Limb (tissue), 2 donors: ENCODE results near the gene IGF2BP3.
"Not testable (repeated sequence)": the region's sequence is repeated elsewhere in the genome, so short reads cannot be mapped to it uniquely, and the experiment has no call there.

Source experiments
- DNase-seq, 2 donors: peaks; one replicate each; pipeline ENCODE4 v3.0.0-alpha.2; 2016; ENCODE audit errors: extremely low spot score in 2 of 2

Gene IGF2BP3

DNA sequence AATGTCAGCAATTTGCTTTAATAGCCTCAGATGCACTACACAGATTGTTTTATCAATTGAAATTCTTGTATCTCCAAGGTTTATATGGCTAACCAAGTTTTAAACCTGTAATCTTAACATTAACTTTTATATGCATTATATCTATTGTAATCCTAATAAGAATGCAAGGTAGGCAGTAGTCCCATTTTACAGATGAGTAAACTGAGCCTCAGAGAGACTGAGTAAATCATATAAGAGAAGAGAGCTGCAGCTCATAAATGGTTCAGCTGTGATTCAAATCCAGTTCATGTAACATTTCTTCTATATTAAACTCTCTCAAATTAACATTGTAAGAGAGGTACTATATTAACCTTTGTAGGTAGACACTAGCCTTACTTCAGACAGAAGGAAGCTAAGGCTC is 127.2 kb downstream of the IGF2BP3 start:
- no peak for DNase-seq

DNA sequence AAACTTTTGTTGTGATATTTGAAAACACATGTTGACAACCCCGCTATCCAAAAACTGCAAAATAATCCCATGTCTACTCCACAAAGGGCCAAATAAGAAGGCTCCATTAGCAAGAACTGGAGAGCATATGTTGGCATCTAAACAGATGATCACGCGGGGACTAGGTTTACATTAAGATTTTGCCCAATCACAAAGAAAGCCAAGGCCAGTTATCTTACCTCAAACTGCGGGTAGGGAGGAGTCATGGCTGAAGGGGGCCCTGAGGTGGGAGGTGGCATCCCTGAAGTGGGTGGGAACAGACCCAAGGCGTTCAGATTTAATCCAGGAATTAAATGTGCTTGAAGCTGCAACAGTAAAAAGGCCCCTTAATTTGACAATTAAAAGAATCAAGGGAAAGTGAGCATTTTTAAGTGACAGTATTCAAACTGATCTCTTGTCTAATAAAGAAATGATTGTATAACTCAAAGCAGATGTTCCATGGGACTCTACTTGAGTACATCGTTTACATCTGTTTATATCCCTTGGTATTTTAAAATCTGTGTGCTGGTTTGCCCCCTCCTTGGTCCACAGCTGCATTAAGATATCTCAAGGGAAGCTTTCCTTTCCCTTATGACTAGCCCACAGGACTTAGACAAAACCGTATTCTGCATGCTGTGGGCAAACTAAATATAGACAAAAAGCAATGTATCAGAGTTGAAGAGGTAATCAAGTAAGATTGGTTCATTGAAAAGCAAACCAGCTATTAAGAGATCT is 128.3 kb downstream of the IGF2BP3 start:
- DNase-seq: no peak

GRCh38 chr7:23338863-23339262 is 131.4 kb downstream of the IGF2BP3 start:
- no peak for DNase-seq

DNA sequence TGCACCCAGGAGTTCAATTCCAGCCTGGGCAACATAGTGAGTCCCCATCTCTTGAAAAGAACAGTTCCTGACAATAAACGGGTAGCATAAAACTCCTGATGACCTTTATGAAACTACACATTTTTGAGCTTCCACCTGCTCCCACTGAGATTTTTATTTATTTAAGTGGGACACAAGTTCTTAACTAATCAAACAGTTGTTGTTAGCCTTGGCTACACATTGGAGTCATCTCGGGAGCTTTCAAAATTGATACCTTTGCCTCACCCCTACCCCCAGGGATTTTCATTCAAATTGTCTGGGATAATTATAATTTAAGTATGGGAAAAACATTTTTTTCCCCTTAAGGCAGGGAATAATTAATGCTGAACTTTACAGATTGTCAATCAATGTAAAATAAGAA is 131.9 kb downstream of the IGF2BP3 start:
- no peak for DNase-seq

DNA sequence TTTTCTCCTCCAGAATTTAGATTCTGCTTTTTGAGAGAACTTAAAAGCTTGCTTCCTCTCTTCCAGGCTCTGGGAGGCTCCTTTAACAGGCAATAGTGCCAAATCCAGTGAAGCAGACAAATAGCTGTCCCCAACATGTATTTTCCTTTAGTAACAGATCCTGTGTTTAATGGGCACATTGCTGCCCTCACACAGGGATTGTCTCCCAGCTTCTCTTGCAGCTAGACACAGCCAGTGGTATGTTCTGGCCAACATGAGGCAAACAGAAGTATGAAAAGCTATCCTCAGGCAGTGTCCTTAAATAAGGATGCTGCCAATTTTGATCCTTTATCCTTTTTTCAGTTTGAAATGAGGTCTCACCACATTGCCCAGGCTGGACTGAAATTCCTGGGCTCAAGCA is 132.9 kb downstream of the IGF2BP3 start:
- DNase-seq: no peak

DNA sequence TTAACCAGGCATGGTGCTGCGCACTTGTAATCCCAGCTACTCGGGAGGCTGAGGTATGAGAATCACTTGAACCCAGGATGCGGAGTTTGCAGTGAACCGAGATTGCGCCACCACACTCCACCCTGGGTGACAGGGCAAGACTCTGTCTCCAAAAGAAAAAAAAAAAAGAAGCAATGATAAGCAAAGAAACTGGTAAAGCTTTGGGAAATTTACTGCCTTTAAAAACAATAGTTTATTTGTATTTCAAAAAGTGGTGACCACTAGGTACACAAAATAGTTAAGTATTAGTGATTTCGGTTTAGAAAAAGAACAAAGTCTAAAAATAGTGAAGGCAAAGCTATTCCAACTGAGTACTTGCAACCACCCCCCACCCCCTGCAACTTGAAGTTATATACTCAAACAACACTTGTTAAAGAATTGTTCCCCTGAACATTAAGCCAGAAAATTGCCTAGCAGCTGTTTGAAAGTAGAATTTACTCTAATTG is 133.4 kb downstream of the IGF2BP3 start:
- no peak for DNase-seq

DNA sequence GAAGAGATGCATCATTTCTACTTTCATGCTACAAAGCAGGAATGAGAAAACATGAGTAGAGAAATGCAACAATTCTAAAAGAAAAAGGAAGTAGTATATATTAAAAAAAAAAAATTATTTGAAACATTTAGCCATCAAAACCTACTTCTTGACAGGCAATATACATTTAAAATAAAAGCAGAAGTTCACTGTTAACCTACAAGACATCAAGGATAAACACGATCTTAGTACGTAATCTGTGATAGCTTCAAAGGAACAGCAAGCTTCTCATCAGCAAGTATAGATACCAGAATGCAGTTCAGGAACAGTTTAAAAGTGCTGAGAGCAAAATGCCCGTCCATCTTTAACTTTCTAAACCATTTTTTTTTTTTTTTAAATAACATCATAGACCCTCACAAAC is 134.2 kb downstream of the IGF2BP3 start:
- no peak for DNase-seq

- no peak for DNase-seq
Measured at GRCh38 chr7:23335621-23336020, 134.7 kb downstream of the IGF2BP3 start.

DNA sequence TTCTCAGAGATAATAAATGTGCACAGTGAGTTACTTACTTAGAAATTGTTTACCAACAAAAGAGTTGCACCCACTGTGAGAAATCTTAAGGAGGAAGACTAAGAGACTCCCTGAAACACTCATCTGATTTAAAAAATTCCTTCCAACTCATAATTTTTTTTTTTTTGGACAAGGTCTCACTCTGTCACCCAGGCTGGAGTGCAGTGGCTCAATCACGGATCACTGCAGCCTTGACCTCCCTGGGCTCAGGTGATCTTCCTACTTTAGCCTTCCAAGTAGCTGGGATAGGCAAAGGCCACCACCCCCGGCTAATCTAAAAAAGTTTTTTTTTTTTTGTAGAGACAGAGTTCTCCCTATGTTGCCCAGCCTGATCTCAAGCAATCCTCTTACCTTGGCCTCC is 135.2 kb downstream of the IGF2BP3 start:
- DNase-seq: no peak

DNA sequence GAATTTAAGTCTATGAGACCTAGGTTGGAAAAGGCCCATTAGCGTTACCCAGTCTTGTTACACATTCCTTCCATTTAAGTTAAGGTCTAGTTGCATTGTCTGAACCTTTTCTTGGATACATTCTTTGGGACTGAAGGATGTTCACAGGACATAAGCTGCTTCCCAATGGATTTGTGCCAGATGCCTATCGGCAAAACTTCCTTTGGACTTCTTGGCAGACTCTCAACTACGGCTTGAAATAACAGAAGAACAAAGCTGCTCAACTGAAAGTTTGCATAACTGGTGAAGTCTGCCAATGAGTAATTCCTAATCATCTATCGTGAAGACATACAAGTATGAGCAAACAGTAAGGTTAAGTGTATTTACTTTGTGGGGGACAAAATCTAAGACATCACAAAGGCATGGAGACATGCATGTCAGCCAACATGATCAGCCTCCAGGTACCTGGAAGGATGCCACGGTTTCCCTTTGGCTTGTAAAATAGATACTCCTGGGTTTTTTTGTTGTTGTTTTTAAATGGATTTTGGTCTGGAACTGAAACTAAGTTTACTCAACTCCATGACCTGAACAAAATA is 135.7 kb downstream of the IGF2BP3 start:
- DNase-seq: peak in 1 of 2 donors; percentile 32

DNA sequence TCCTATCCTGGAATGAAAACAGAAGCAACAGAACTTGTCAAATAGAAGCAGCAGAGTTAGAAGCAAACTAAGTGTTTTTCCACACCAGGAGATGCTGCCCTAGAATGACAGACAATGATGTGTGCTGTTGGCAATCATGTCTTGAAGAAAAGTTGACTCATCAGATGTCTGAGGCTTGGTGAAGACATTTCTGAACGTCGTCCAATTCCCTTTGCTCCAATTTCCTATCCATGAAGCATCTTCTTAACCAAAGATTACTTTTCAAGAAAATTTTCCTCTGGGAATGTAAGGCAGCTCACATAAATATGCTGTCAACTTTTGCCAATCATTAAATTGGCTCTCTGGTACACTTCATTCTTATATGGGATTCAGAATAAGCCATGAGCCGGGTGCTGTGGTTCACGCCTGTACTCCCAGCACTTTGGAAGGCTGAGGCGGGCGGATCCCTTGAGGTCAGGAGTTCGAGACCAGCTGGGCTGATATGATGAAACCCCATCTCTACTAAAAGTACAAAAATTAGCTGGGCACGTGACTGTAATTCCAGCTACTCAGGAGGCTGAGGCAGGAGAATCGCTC is 136.5 kb downstream of the IGF2BP3 start:
- peak in 1 of 2 donors; percentile 15 for DNase-seq

- DNase-seq: peak in 1 of 2 donors; percentile 48
Measured at GRCh38 chr7:23332910-23333612, 137.2 kb downstream of the IGF2BP3 start.

DNA sequence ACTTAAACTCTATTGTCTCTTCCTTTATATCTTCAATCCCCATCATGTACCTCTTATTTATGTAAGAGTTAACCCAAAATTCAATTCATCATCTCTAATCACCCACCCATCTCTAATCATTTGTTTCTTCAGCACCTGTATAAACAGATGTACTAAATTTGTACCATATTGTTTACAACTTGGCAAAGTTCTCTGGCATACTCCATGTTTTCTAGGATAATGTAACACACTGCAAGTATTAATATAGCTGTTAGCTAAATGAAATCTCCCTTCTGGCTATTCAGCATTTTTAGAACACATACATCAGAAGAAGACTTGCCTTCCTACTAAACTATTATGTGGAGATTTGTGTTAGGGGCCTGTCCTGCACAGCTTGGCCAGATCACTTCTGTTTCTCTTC is 138.1 kb downstream of the IGF2BP3 start:
- no peak for DNase-seq

GRCh38 chr7:23331132-23331531 is 139.2 kb downstream of the IGF2BP3 start:
- no peak for DNase-seq

DNA sequence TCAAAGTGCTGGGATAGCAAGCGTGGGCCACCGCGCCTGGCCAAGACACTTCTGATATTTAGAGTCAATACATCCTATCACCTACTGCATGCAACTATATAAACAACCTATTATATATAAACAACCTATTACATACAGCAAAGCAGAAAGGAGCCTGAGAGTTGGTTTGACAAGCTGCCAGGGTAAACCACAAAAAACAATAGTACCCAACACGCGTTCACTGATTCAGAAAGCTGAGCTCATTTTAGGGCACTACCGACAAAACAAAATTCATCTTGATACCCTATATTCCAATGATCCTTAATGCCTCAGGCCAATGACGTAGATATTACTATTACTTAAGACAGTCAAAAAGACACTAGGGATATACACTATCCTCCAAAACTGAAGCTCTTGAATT is 154.9 kb downstream of the IGF2BP3 start:
- no peak for DNase-seq

DNA sequence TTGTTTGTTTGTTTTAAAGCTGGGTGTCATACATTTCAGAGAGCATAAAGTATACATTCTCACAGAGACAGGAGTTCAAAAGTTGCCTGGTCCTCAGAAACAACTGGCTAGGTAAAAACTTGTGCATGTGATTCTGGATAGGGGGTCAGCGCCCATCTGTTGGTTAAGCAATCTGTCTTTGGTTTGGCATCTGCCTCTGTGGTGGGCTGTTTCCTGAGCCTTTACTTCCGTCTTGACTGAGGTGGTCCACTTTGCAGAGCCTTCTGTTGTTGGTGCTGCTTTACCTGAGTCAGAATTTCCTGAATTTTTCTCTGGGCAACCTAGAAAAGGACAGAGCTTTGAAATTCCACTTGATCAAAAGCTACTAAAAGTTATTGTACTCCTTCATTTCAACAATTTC is 158.2 kb downstream of the IGF2BP3 start:
- not testable (repeated sequence) for DNase-seq

DNA sequence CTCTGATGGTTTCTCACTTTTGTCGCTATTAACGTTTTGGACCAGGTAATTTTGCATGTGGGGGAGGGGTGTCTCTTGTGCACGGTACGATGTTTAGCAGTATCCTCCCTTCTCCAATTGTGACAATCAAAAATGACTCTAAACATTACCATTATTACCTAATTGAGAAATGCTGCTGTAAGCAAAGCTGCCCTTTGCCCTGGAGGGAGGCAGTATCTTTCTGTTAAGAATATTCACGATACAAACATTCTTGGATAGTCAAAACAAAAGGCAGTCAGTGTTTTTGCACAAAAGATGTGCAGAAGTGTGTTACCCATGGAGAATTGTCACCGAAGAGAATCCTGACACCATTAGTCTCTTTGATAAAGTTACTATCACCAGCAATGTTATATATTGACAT is 161.5 kb downstream of the IGF2BP3 start:
- no peak for DNase-seq

DNA sequence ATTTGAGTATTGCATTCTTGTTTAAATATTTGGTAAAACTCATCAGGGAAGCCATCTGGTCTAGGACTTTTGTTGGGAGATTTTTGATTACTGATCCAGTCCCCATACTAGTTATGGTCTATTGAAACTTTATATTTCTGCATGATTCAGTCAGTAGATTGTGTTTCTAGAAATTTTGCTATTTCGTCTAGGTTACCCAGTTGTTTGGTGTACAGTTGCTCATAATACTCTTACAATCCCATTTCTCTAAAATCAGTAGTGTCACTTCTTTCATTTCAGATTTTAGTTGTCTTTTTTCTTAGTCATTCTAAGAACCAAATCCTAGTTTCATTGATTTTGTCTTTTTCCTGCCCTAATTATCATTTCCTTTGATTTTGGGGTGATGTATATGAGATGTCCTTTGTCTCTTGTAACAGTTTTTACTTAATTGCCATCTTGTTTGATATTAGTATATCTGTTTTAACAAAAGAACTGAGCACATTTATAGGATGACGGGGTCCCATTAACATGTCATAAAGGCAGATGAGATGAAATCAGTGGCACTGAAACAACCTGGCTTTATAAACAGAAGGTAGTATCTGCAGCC is 163.3 kb downstream of the IGF2BP3 start:
- DNase-seq: no peak

DNA sequence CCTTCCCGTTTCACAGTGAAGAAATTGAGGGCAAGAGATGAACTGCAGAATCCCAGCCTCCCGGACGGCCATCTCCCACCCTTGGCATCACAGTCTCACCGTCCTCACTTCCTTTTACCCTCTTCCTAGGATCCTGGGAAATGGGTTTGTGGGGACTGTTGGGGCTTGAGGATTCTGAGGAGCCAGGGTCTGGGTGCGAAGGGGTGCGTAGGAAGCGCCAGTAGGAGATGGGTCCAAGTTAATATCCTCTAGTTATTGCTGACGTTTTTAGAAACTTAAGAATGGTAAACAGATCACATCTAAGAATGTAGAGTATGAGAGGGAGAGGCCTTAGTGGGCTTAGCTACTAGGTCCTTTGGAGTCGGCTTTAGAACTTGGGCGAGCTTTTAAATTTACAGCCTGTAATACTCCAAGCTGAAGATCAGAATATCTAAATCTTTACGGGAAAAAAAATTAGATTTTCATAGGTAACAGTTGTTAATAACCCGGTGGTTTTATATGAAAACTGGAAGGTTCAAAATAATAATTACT is 170.5 kb downstream of the IGF2BP3 start:
- DNase-seq: no peak

DNA sequence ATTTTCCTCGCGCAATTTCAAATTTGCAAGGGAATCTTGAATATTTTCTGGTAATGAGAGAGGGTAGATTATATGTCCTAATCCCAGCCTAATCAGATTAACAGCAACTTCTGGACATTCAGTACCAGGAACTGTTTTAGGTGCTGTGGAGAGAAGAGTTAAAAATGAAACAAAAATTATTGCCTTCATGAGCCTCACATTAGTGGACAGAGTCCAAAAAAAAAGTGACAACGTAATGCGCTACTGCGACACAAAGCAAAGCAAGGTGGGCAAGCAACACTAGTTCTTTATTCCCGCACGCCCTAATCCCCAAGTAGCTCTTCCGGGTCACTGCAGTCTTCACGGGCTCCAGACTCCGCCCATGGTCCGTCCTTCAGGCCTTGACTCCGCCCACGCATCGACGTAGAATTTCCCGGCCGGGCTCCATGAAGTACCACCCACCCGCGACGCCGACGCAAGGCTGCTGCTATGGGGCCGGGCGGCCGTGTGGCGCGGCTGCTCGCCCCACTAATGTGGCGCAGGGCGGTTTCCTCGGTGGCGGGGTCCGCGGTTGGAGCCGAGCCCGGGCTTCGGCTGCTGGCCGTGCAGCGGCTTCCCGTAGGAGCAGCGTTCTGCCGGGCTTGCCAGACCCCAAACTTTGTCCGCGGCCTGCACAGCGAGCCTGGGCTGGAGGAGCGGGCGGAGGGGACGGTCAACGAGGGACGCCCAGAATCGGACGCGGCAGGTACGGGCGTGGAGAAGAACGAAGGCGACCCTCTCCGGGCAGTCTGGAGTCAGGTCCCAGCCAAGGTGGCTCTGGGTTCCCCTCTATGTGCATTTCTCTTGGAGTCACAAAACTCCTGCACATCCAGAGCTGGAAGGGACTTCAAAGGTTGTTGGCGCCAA is 171.2 kb downstream of the IGF2BP3 start, which contains the start of gene MALSU1:
MALSU1 (plus strand) TSS at position 455 of the 885 bp plus-strand sequence; CDS start at position 469, 14 bp downstream.
- peak; percentile 96 to 99 for DNase-seq
